Breast epithelium (tissue), 4 donors: ENCODE results near the gene ZNF841. TPM values are rescaled to one million over a fixed set of nuclear protein-coding genes. Genes with fewer than 3 reads are reported as not detected.
"Not testable (repeated sequence)": the region's sequence is repeated elsewhere in the genome, so short reads cannot be mapped to it uniquely, and the experiment has no call there.

ENCODE experiments used
- DNase-seq, 2 donors: peaks; one replicate each; pipeline ENCODE4 v3.0.0-alpha.2; 2019; ENCODE audit warnings: low spot score in 2 of 2
- H3K27ac ChIP-seq, 2 donors: fragments of 200-600 bp; sonication (generic) in 1 of 2; one replicate each; pipeline ENCODE4 v1.5.1; 2016 to 2019; ENCODE audit warnings: mild to moderate bottlenecking in 1 of 2
- H3K27me3 ChIP-seq, 2 donors: fragments of 200-600 bp; sonication (generic) in 1 of 2; one replicate each; pipeline versions ENCODE4 v1.5.1 to v1.6.0; 2017 to 2019; ENCODE audit warnings: control low read depth in 1 of 2, mild to moderate bottlenecking in 1 of 2
- H3K36me3 ChIP-seq: fragments of 200-600 bp; one replicate; pipeline ENCODE4 v1.5.1; 2019
- H3K4me1 ChIP-seq, 2 donors: fragments of 200-600 bp; sonication (generic); one replicate each; pipeline ENCODE4 v1.5.1; 2016 to 2019; ENCODE audit warnings: control low read depth in 1 of 2
- H3K4me3 ChIP-seq, 3 donors: fragments of 200-600 bp; sonication (generic); 1 replicate in 2 of 3; 2 replicates in 1 of 3; pipeline ENCODE4 v1.5.1; 2016 to 2019; ENCODE audit warnings: mild to moderate bottlenecking in 3 of 3, moderate library complexity in 2 of 3
- H3K9me3 ChIP-seq, 2 donors: fragments of 200-600 bp; sonication (generic) in 1 of 2; one replicate each; pipeline ENCODE4 v1.5.1; 2016 to 2019; ENCODE audit warnings: control low read depth in 1 of 2
- POLR2A ChIP-seq: fragments of 450-650 bp; IDR thresholded peaks from one replicate; pipeline ENCODE4 v1.6.1; 2016; ENCODE audit warnings: antibody characterized with exemption, mild to moderate bottlenecking, moderate library complexity
- POLR2AphosphoS5 ChIP-seq, 3 donors: sonication (generic); formaldehyde crosslinking; IDR thresholded peaks; one replicate each; pipeline ENCODE4 v1.6.1; 2017; ENCODE audit warnings: antibody characterized with exemption in 3 of 3
- intact Hi-C: fragments of 100-400 bp; cut with DNase I; formaldehyde crosslinking; loops from one replicate; pipeline ENCODE4 v1.15.1; 2023; ENCODE audit warnings: low total_unique reads
- total RNA-seq, 3 donors: library from RNA; depleted of rRNA; stranded (reverse); fragments of >200 nt; gene quantifications; one replicate each; pipeline ENCODE4 v1.1.0, GENCODE V29; 2016
- TF ChIP-seq, protein P1 (sequence below), 3 donors: fragments of 450-650 bp; IDR thresholded peaks; one replicate each; pipeline ENCODE4 v1.5.1; 2016 to 2017; ENCODE audit warnings: antibody characterized with exemption in 3 of 3, mild to moderate bottlenecking in 3 of 3, moderate library complexity in 3 of 3

The ZNF841 gene
- total RNA-seq, 3 donors from 2014 or later, result 16.0 to 25.9 (median 19.3) TPM

DNA sequence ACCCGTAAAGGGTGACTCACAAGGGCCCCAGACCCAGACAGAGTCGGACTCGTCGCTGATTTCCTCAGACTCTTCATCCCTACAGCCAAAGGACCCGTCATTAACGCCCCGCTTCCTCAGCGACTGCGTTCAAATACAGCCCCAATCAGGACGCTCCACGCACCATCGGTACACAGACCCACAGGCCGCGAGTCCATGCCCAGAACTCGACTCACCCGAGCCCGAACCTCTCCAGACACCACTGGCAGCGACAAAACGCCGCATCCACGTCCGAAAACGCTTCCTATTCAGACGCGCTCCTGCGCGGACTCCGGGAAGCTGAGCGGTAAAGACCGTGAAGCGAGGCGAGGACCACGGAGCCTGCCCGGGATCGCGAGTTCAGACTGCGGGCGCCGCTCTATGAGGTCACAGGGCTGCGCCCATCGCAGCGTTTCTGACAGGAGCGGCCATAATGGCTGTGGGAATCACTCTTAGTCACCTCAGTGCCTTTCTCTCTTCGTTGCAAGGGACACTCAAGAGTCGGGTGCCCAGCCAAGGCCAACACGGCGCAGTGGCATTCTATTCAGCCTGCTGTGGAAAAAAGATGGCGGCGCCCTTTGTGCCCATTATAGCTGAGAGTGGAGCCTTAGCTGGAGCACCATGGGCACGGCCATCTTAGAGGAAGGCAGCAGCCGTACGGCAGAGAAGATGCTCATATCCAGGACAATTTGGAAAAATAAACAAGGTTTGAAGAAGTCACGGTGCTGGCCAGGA lies 67.4 kb downstream of the ZNF841 start, which contains the start of gene ZNF614:
Gene ZNF614 (minus strand): TSS at position 353 of the 753 bp plus-strand sequence. CDS start 2,634 bp downstream, outside the sequence.
- Histone ChIP-seq H3K9me3 (peaks cover 54 to 71% of the 10 kb centered on the region in 2 donors), H3K4me1 (peaks cover 0 to 6% of the 10 kb centered on the region in 2 donors), H3K36me3 (peaks cover 11% of the 10 kb centered on the region), H3K27ac (peak within 1 kb of the TSS; percentile 94 to 95), H3K4me3 (peak within 1 kb of the TSS; percentile 61 to 84 (median 75)), H3K27me3 (no peaks in the 10 kb centered on the region)
- TF ChIP-seq POLR2AphosphoS5 (IDR thresholded peaks at IDR 0.05), result peak; percentile 72 to 90 (median 75)
- TF ChIP-seq POLR2A, result peak; percentile 25
- TF ChIP-seq, protein P1, sequence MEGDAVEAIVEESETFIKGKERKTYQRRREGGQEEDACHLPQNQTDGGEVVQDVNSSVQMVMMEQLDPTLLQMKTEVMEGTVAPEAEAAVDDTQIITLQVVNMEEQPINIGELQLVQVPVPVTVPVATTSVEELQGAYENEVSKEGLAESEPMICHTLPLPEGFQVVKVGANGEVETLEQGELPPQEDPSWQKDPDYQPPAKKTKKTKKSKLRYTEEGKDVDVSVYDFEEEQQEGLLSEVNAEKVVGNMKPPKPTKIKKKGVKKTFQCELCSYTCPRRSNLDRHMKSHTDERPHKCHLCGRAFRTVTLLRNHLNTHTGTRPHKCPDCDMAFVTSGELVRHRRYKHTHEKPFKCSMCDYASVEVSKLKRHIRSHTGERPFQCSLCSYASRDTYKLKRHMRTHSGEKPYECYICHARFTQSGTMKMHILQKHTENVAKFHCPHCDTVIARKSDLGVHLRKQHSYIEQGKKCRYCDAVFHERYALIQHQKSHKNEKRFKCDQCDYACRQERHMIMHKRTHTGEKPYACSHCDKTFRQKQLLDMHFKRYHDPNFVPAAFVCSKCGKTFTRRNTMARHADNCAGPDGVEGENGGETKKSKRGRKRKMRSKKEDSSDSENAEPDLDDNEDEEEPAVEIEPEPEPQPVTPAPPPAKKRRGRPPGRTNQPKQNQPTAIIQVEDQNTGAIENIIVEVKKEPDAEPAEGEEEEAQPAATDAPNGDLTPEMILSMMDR (IDR thresholded peaks at IDR 0.05), result no peak
- peak; percentile 71 to 80 for DNase-seq
- intact Hi-C loops, result no loop called here

DNA sequence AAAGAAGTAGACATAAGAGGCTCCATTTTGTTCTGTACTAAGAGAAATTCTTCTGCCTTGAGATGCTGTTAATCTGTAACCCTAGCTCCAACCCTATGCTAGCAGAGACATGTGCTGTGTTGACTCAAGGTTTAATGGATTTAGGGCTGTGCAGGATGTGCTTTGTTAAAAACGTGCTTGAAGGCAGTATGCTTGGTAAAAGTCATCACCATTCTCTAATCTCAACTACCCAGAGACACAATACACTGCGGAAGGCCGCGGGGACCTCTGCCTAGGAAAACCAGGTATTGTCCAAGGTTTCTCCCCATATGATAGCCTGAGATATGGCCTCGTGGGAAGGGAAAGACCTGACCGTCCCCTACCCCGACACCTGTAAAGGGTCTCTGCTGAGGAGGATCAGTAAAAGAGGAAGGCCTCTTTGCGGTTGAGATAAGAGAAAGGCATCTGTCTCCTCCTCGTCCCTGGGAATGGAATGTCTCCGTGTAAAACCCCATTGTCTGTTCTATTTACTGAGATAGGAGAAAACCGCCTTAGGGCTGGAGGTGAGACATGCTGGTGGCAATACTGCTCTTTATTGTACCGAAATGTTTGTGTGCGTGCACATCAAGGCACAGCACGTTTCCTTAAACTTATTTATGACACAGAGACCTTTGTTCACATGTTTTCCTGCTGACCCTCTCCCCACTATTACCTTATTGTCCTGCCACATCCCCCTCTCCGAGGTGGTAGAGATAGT lies 69.1 kb downstream of the ZNF841 start:
- Histone ChIP-seq H3K4me3 (peak overlapping the region in 1 of 3 donors; percentile 84), H3K36me3 (peaks cover 13% of the 10 kb centered on the region), H3K9me3 (peaks cover 55 to 70% of the 10 kb centered on the region in 2 donors)
- intact Hi-C loops, H3K4me1 ChIP-seq, H3K27me3 ChIP-seq, H3K27ac ChIP-seq, DNase-seq: not testable (repeated sequence)

GRCh38 chr19:52024478-52024877 lies 71.1 kb downstream of the ZNF841 start:
- H3K27ac ChIP-seq, intact Hi-C loops, H3K4me1 ChIP-seq, H3K4me3 ChIP-seq, H3K27me3 ChIP-seq, DNase-seq: not testable (repeated sequence)
- Histone ChIP-seq H3K9me3 (peaks cover 69 to 72% of the 10 kb centered on the region in 2 donors), H3K36me3 (peaks cover 26% of the 10 kb centered on the region)

DNA sequence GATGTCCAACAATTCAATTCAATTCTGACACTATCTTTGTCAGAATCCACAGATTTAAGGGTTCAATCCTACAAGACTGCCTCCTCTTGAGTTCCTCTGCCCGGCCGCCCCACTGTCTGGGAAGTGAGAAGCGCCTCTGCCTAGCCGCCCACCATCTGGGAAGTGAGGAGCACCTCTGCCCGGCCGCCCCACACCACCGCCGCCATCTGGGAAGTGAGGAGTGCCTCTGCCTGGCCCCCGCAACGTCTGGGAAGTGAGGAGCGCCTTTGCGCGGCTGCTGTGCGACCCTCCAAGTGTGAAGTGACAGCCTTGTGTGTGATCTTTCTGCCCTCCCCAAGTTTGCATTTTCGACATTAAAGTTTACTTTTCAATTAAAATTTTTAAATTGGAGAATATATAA lies 73.4 kb downstream of the ZNF841 start:
- Histone ChIP-seq H3K4me3 (peak overlapping the region in 1 of 3 donors; percentile 15), H3K27ac (no peak overlapping the region), H3K4me1 (peaks cover 0 to 1% of the 10 kb centered on the region in 2 donors), H3K36me3 (peaks cover 37% of the 10 kb centered on the region), H3K9me3 (peaks cover 90 to 94% of the 10 kb centered on the region in 2 donors), H3K27me3 (no peaks in the 10 kb centered on the region)
- intact Hi-C loops, result no loop called here
- TF ChIP-seq, protein P1 (IDR thresholded peaks at IDR 0.05), result no peak
- no peak for TF ChIP-seq POLR2AphosphoS5 (IDR thresholded peaks at IDR 0.05)
- TF ChIP-seq POLR2A, result no peak
- no peak for DNase-seq

DNA sequence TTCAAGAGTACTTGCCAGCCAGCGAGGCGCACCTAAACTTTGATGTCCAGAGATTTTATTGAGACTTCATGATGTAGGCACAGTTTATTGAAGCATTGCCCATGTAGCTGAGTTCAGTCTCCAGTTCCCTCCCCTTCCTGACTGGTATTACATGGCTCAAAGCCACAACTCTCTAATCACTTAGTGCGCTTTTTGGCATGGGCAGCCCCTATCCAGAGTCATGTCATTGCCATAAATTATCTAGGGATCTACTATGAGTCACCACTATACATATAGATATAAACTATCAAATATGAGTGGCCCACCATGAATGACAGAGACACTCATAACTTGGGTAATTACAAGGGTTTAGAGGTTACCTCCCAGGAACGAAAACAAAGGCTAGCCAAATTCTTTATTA lies 75.1 kb downstream of the ZNF841 start:
- Histone ChIP-seq H3K9me3 (peaks cover 94 to 99% of the 10 kb centered on the region in 2 donors), H3K4me1 (no peaks in the 10 kb centered on the region), H3K27me3 (no peaks in the 10 kb centered on the region), H3K36me3 (peaks cover 47% of the 10 kb centered on the region), H3K4me3 (peak overlapping the region in 1 of 3 donors; percentile 26), H3K27ac (no peak overlapping the region)
- TF ChIP-seq, protein P1 (IDR thresholded peaks at IDR 0.05), result no peak
- TF ChIP-seq POLR2AphosphoS5 (IDR thresholded peaks at IDR 0.05) (no peak), POLR2A (no peak)
- intact Hi-C loops, result no loop called here
- DNase-seq, result no peak

Other genes starting within 250 kb of the ZNF841 start
- gene ZNF577, start 207.8 kb downstream of the ZNF841 start, total RNA-seq, result 10 to 100 TPM; 19.5 to 46.4 (median 21.0) TPM
- gene ZNF649, start 190.7 kb downstream of the ZNF841 start, total RNA-seq, result 10 to 100 TPM; 11.7 to 22.8 (median 15.4) TPM
- 10 to 100 TPM in 1 of 3 donors, 1 to 10 TPM in 2; 5.9 to 13.5 (median 7.9) TPM for gene ZNF613, start 168.3 kb downstream of the ZNF841 start, total RNA-seq
- 10 to 100 TPM; 14.1 to 31.2 (median 14.4) TPM for gene ZNF350, start 108.9 kb downstream of the ZNF841 start, total RNA-seq
- 10 to 100 TPM; 15.4 to 35.9 (median 27.2) TPM for gene ZNF615, start 87.6 kb downstream of the ZNF841 start, total RNA-seq
- gene ZNF614, start 67.4 kb downstream of the ZNF841 start, total RNA-seq, result 10 to 100 TPM in 1 of 3 donors, 1 to 10 TPM in 2; 5.6 to 13.6 (median 9.5) TPM
- gene ZNF432, start 46.9 kb downstream of the ZNF841 start, total RNA-seq, result 10 to 100 TPM; 12.0 to 19.3 (median 13.4) TPM
- 10 to 100 TPM in 1 of 3 donors, 1 to 10 TPM in 2; 5.8 to 14.0 (median 7.2) TPM for gene ZNF616, start 44.2 kb upstream of the ZNF841 start, total RNA-seq
- gene ZNF836, start 75.9 kb upstream of the ZNF841 start, total RNA-seq, result 10 to 100 TPM; 10.2 to 21.8 (median 16.4) TPM
- 100 to 1,000 TPM; 145 to 198 (median 175) TPM for gene PPP2R1A, start 94.3 kb upstream of the ZNF841 start, total RNA-seq
- gene ZNF766, start 173.8 kb upstream of the ZNF841 start, total RNA-seq, result 10 to 100 TPM; 10.9 to 21.1 (median 18.4) TPM
- gene ZNF480, start 201.4 kb upstream of the ZNF841 start, total RNA-seq, result 10 to 100 TPM in 2 of 3 donors, 1 to 10 TPM in 1; 8.0 to 15.8 (median 11.8) TPM
- 1 to 10 TPM; 1.1 to 7.0 (median 2.6) TPM for gene ZNF610, start 240.5 kb upstream of the ZNF841 start, total RNA-seq